ENCODE data around the gene ANO9.

The ANO9 gene

GRCh38 chr11:368414-369335, 73.1 kb downstream of the ANO9 start:
- DNase-seq (ENCODE audit: low read depth): peak; percentile 45

- no peak for DNase-seq (ENCODE audit: low read depth)
Observed at GRCh38 chr11:367956-368413, 73.8 kb downstream of the ANO9 start.

Measured in iris pigment epithelial cell (primary cell).